Ammon's horn (tissue), 1 donor: ENCODE results near the gene NDST4.

Source experiments
- DNase-seq: peaks from one replicate; pipeline ENCODE4 v3.0.0-alpha.2; 2016; ENCODE audit warnings: low spot score

Gene NDST4

DNA sequence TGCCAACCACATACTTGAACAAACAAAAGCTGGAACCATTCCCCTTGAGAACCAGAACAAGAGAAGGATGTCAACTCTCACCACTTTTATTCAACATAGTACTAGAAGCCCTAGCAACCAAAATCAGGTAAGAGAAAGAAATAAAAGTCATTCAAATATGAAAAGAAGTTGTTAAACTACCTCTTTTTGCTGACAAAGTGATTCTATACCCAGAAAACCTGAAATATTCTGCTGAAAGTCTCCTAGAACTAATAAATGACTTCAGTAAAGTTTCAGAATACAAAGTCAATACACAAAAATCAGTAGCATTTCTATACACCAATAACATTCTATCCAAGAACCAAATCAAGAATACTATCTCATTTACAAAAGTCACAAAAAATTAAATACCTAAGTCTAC is 327.9 kb downstream of the NDST4 start:
- no peak for DNase-seq

DNA sequence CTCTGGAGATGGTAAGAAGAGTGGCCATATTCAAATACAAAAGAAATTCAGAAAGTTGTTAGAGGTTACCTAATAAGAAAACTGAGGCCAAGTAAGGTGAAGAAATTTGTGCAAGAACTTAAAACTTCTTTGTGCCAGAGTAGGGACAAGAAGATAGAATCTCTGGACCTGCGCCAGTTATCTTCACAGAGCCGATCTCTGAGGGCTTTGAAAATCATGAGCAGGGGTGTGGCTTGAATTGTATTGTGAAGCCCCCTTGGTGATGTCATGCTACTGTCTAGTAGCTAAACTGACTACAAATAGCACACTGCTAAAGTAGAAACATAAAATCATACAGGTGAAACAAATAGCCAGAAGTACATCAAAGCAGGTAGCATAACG is 330.2 kb downstream of the NDST4 start:
- no peak for DNase-seq

DNA sequence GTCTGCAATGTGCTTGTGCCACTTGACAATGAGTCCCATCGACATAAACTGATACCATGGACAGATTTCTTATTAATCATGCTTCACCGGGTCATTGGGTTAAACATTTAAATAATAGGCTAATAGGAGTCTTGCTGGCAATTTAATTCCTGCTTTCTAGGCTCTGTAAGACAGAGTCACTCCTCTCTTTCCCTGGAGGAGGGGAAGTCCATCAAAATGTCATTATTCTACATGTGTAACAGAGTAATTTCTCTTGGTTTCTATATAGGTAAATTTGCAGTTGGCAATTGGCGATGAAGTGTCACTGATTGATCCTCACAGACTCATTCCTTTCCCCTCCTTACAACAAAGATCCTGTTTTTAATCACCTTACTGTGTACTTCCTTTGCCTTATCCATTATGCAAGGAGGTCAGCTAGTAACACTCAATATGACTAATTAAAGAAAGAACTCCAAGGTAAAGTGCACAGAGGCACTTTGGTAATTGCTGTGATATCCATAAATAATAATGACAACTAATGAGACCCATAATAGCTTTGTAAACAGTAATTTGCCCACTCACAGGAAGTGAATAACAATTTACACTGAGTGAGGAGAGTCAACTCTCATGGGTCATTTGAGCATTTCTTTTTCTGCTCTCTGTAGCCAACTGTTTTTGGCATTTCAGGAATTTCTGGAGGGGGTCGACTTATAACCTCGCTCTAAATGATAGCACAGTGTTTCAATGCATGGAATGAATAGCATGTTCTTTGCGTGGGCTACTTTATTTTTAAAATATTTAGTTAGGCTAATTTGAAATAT is 330.8 kb downstream of the NDST4 start:
- DNase-seq: no peak

DNA sequence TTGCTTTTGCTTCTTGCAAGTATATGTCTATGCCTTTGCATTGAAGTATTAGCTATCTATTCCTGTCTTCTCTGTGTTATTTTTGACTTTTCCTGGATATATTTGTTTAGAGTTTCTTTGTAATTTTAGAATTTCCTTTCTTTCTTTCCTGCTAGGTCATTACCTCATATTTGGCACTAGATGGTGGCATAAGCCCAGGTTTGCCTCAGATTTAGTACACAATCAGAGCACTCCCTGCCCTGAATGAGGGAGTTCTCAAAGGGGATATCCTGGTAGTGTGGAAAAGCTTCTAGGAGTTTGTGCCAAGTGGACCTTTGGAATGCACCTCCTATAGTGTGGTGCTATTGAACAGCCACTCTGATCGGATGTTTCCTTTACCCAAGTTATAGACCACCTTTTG is 333.2 kb downstream of the NDST4 start:
- DNase-seq: peak; percentile 38
